ENCODE measurements around the gene SSB.
"Not testable (repeated sequence)": the region's sequence is repeated elsewhere in the genome, so short reads cannot be mapped to it uniquely, and the experiment has no call there.

SSB gene

GRCh38 chr2:169798718-169799592, at the start of gene SSB:
Gene SSB (plus strand): TSS chr2:169798871. CDS start chr2:169800961, 2,090 bp downstream.
- DNase-seq: peak; percentile 87

GRCh38 chr2:169752752-169753151, 45.9 kb upstream of the SSB start:
- DNase-seq: no peak

GRCh38 chr2:169755083-169755870, 43.4 kb upstream of the SSB start:
- no peak for DNase-seq

GRCh38 chr2:169756342-169756741, 42.3 kb upstream of the SSB start:
- no peak for DNase-seq

- DNase-seq: no peak
Measured at GRCh38 chr2:169757356-169757755, 41.3 kb upstream of the SSB start.

- no peak for DNase-seq
Measured at GRCh38 chr2:169757778-169758177, 40.9 kb upstream of the SSB start.

- DNase-seq: no peak
Measured at GRCh38 chr2:169759987-169760386, 38.7 kb upstream of the SSB start.

GRCh38 chr2:169760798-169761197, 37.9 kb upstream of the SSB start:
- DNase-seq: not testable (repeated sequence)

- no peak for DNase-seq
Measured at GRCh38 chr2:169761251-169761969, 37.3 kb upstream of the SSB start.

- DNase-seq: no peak
Measured at GRCh38 chr2:169761970-169762292, 36.7 kb upstream of the SSB start.

GRCh38 chr2:169765523-169765922, 33.1 kb upstream of the SSB start:
- DNase-seq: no peak

- peak; percentile 17 for DNase-seq
Measured at GRCh38 chr2:169767243-169767888, 31.3 kb upstream of the SSB start.

GRCh38 chr2:169768262-169768995, 30.2 kb upstream of the SSB start:
- no peak for DNase-seq

- DNase-seq: no peak
Measured at GRCh38 chr2:169771021-169771420, 27.6 kb upstream of the SSB start.

GRCh38 chr2:169771612-169772011, 27.1 kb upstream of the SSB start:
- DNase-seq: no peak

GRCh38 chr2:169772651-169773050, 26.0 kb upstream of the SSB start:
- no peak for DNase-seq

GRCh38 chr2:169775354-169775753, 23.3 kb upstream of the SSB start:
- DNase-seq: no peak

GRCh38 chr2:169775765-169776164, 22.9 kb upstream of the SSB start:
- DNase-seq: no peak

GRCh38 chr2:169776252-169776761, 22.4 kb upstream of the SSB start:
- no peak for DNase-seq

GRCh38 chr2:169778446-169778845, 20.2 kb upstream of the SSB start:
- DNase-seq: no peak

GRCh38 chr2:169781249-169782013, 17.2 kb upstream of the SSB start:
- DNase-seq: no peak
